RPMI7951 (cell line): ENCODE results near the gene TP73. TPM values are rescaled to one million over a fixed set of nuclear protein-coding genes. Genes with fewer than 3 reads are reported as not detected.

Source experiments
- DNase-seq: peaks from one replicate; pipeline ENCODE4 v3.0.0-alpha.2; 2012; ENCODE audit warnings: low read depth
- total RNA-seq: library from RNA; depleted of rRNA; stranded (reverse); fragments of >200 nt; shearing (Covaris generic); gene quantifications from 2 replicates; pipeline ENCODE4 v1.2.3, GENCODE V29; 2014; rRNA removed

The TP73 gene
- total RNA-seq: not detected in 2 replicates

DNA sequence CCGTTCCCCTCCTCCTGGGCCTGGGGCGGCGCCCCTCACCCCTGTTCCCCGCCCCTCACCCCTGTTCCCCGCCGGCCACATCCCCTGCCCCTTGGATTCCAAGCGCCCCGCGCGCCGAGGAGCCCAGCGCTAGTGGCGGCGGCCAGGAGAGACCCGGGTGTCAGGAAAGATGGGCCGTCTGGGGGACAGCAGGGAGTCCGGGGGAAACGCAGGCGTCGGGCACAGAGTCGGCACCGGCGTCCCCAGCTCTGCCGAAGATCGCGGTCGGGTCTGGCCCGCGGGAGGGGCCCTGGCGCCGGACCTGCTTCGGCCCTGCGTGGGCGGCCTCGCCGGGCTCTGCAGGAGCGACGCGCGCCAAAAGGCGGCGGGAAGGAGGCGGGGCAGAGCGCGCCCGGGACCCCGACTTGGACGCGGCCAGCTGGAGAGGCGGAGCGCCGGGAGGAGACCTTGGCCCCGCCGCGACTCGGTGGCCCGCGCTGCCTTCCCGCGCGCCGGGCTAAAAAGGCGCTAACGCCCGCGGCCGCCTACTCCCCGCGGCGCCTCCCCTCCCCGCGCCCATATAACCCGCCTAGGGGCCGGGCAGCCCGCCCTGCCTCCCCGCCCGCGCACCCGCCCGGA lies at the start of gene TP73:
TP73 (plus strand) TSS at position 587 of the 618 bp plus-strand sequence. CDS start 29,850 bp downstream, outside the sequence.
- DNase-seq: no peak

DNA sequence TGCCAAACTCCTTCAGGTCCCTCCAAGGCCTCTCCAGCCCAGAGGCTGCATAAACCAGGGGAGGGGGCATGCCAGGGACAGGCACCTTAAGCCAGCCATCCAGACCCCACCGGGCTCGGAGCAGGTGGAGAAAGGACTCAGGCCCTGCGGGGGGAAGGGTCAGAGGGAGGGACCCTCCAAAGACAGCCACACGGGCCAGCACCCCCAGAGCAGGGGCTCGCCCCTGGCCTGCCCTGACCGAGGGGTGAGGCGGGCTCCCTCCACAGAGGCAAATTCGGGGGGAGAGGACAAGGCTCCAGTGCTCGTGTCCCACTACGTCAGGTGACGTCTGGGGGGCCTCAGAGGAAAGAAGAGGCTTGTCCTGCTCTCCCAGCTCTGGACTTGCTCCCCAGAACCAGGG lies 49.2 kb upstream of the TP73 start:
- DNase-seq: no peak

DNA sequence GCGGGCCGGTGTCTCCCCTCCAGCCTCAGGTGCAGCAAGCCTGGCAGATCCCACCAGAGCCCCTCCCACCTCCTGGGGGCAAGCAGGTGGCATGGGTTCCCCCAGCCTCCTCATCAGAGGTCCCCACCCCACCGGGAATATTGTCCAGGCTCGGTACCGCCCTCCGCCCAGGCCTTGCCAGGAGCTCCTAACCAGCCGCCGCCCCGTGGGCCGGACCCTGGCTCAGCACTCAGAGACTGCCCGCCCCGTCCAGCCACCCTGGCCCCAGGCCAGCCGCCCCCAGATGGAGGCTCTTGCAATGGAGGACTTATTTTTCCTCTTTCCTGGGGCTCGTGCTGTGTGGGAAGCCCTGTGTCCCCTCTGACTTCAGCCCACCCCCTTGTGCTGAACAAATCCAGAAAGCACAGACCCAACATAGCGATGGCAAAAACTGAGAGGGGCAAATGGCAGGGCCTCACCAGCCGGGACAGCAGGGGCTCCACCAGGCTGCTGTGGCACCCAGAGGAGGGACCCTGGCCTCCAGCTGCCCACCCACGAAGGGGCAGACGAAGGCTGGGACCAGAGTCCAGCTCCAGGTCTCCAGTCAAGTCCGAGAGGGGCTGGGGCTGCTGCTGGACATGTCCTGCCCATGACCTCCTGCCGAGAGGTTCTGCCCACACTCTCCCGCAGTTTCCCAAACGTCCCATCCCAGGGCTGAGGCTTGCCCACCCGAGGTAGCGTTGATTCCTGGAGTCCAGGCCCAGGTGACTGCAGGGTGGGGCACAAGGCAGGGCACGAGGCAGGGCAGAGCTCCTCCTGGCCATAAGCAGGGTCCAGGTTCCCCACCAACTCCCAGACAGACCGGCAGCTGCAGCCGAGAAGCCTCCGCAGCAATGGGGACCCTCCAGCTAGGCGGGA lies 48.5 kb upstream of the TP73 start:
- no peak for DNase-seq

DNA sequence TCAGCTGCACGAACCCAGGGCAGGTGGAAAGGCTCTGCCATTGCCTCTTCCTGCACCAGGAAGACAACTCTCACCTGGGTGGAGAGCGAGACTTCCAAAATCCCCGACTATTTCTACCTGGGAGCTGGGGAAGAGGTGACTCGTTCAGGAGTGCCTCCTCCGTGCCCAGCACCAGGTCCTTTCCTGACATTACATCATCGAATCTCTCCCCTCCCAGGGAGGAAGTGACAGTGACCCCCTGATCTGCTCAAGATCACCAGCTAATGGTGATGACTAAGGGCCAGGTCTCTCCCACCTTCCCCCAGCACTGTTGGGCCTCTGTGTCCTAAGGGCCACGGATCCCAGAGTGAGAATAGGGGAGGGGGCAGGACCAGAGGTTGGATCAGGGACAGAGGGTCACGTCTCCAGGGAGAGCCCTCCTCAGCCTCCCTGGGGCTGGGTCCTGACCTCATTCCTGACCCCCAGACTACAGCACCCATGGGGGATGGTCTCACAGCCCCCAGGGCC lies 47.8 kb upstream of the TP73 start:
- no peak for DNase-seq

DNA sequence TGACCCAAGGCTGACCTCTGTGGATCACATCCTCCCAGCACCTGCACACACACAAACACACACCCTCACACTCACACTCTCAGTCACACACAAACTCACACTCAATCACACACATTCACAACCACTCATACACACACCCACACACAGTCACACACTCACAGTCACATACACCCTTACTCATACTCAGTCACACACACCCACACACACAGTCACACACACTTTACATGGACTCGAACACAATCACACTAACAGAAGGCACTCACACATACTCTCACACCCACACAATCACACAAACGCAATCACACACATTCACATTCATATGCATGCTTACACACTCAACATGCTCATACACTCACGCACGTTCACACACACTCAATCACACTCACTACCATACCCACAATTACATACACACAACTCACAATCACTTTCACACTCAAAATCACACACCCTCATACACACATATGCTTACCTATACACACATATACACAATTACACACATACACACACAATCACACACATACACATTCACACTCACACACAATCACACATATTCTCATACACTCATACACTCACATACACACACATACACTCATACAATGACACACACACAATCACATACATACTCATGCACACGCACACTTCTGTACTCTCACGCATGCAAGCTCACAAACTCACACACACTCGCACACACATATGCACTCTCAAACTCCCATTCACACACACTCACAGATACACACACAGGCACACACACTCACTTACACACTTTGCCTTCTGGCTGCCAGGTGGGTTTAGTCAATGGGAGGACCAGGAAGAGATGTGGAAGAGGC lies 47.1 kb upstream of the TP73 start:
- no peak for DNase-seq

DNA sequence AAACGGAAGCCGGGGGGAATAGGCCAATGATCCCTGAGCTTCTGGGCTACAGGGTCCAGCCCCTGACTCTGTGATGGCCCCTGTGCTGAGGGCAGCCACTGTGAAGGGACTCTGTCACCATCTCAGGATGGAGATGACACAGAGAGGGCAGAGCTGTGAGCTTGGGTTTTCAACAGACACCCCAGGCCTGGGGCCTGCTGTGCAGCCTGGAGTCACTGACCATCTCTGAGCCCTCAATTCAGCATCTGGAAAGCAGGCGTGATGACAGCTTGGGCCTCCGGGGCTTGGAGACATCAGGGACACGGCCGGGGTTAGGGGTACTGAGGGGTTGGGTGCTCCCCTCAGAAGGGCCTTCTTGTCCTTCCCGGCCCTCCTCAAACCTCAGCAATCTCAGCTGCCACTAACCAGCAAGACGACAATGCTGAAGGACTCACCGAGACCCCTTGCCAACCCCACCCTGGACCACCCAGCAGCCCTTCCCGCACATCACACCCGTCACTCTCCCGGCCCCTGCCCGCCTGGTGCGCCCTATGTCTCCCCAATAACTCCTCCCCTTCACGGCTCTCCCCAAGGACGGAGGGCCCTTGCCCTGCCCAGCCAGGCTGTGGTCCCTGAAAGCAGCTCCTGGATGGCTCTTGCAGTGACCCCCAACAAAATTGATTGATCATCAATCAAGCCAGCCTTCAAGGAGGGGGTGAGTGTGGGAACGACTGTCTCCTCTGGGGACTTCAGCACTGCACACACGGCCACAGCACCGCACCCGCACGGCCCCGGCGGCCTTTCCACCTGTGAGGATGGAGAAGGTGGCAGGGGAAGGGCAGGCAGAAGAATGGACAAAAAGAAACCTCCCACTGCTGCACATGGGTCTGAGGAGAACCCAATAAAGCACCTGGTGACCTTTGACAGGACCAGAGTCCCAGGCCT lies 45.3 kb upstream of the TP73 start:
- no peak for DNase-seq

DNA sequence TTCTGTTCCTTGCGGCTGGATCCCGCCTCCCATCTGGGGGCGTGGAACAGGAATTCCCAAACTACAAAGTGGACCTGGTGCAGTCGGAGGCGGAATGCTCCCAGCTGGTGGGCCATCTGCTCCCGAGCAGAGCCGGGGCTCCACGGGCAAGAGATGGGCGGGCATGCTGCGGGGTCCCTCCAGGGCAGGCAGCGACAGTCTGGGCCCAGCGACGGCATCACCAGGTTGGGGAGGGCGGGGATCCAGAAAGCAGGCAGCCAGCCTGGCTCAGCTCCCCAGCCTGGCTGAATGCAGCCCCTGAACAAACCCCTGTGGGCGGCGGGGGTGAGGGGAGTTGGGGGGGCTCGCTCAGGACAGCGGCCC lies 44.6 kb upstream of the TP73 start:
- no peak for DNase-seq

DNA sequence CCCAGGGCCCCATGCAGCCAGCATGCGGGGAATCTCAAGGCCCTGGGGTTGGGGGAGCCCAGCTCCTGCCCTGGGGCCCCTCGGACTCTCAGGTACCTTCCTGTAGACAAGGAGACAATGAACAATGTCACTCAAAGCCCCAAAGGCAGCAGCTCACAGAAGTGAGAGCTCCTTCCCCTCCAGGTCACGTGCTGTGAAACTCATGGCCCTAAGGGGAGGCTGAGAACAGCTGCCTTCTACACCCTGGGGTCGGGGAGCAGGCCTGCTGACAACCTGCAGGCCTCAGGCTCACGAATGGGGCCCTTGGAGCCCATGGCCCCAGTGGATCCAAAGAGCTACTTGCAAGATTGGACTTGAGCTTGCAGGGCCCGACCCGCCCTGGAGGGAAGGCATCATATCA lies 44.2 kb upstream of the TP73 start:
- no peak for DNase-seq

DNA sequence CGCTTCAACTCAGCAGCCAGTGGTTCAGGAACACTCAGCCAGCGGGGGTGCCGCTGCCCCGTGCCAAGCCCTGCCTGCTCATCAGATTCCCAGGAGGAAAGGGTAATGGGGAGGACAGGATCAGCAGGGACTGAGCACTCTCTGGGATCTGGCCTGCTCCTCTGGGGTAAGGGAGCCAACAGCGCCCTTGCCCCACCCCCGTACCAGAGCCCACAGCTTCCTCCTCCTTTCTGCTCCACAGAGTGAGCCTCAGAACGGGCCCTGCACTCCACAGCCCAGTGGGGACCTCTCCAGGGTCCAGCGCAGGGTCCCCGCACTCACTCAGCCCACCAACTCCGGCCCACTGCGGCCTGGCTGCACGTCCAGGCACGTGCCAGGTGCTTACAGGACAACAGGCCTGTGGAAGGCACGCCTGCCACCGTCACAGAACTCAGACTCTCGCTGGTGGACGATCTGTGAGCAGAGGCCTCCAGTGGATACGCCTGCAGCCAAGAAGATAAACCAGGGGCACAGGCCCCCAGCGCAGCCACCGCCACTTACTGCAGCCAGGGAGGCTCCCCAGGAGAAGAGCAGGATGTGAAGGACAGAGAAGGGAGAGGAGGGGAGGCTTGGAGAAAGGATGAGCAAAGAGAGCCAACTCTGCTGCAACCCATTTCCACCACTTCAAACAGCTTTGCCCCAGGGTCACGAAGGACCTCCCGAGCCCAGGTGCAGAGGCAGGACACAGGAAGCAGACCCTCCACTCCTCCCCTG lies 43.1 kb upstream of the TP73 start:
- DNase-seq: no peak

DNA sequence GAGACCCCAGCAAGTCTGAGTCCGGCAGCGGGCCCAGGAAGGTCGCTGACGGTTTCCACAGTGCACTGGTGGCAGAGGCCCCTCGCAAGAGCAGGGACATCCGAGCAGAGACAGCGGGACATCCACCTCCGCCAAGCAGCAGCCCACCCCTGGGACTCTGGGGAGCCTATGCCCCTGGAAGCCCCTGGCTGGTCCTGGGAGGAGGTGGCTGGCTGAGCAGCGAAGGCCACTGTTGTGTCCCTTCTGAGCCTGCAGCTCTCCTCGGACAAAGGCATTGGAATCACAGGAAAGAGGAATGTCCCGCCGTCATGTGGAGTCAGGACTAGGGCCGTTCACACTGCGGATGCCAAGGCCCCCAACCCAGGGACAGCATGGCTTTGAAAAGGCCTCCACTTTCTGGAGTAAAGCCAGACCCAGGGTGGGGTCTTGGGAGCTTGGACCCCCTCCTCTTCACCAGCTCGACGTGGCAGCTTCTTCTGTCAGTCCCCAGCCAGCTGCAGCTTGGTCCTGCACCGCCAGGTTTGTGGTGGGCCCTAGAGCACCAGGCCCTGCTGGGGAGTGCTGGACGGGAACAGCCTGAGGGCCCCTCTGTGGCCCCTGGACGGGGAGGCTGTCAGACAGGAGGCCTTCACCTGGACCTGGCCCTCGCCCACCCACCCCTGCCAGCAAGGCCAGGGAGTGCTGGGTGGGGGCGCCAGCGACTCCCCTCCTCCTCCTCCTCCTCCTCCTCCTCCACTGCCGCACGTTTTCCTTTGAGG lies 42.4 kb upstream of the TP73 start:
- DNase-seq: no peak

DNA sequence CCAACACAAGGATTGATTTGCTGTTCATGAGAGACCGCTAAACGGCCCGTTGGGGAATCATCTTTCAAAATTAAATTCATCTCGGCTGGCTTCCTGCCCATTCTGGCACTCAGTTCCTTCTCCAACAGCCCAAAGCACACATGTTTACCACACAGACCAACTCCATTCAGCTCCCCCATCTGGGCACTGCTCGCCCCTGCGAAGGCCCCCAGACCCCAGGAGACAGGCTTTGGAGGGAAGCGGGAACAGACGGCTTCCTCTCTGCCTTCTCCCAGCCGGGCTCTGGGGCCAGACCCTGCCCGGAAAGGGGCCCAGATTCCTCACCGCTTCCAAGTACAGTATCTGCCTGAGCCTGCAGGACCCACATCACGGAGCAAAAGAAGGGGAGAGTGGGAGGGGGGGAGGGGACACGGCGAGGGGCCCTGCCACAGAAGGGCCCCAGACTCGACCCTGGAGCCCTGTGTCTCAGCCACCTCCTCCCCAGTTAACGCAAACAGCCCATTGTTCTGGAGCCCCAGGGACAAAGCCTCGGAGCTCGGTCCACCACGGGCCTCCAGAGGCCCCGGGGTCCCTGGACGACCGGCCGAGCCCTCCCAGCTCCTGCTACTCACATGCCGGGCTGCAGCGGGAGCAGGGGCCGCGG lies 41.7 kb upstream of the TP73 start:
- DNase-seq: no peak

DNA sequence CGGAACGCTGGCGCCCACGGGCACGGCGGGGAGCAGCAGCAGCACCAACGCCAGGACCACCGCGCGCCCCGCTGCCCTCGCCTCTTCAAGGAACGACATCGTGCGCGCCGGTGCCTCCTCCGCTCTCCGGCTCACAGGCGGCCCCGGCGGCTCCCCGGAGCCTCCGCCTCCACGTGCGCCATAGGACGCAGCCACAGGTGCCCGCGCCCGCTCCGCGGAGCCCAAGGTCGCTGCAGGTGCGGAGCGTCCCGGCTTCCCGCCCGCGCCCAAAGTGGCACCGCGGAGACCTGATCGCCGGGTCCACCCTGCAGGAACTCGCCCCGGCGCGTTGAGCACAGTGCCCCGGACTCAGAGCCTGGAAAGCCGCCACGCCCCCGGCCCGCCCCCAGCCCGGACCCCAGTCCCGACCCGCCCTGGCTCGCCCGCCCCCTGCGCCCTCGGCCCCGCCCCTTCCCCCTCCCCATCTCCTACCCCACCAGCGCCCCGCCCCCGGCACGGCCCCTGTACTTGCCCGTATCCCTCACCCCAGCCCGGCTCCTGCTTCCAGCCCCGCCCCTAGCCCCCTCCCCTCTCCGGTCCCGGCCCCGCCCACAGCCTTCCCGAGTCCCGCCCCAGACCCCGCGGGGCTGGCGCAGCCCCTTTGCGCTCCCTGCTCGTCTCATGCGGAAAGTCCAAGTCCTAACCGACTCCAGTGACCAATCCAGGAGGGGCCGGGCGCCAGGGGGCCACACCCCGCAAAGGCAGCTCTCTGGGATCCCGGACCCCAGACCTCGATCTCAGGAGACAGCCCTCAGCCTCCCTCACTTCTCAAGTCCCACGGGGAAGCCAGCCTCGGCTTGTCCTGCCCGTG lies 40.9 kb upstream of the TP73 start, which contains the start of gene MEGF6:
MEGF6 (minus strand) TSS at position 339 of the 850 bp plus-strand sequence; CDS start at position 99, 240 bp downstream.
- DNase-seq: no peak

DNA sequence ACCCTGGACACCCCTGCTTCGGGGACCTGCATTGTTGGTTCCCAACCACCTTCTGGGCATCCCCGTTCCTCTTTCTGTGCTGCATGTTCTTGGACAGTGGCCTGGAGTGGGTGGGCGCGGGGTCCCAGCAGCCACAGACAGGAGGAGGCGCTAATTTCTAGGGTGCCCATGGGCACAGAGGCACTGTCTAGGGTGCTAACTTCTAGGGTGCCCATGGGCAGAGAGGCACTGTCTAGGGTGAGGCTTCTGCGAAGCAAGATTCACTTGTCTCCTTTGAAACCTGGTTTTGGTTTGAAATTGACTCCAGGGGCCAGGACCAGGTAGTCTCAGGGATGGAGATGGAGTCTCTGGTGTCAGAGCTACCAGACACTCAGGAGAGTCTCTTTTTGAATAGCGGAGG lies 40.2 kb upstream of the TP73 start:
- DNase-seq: no peak

DNA sequence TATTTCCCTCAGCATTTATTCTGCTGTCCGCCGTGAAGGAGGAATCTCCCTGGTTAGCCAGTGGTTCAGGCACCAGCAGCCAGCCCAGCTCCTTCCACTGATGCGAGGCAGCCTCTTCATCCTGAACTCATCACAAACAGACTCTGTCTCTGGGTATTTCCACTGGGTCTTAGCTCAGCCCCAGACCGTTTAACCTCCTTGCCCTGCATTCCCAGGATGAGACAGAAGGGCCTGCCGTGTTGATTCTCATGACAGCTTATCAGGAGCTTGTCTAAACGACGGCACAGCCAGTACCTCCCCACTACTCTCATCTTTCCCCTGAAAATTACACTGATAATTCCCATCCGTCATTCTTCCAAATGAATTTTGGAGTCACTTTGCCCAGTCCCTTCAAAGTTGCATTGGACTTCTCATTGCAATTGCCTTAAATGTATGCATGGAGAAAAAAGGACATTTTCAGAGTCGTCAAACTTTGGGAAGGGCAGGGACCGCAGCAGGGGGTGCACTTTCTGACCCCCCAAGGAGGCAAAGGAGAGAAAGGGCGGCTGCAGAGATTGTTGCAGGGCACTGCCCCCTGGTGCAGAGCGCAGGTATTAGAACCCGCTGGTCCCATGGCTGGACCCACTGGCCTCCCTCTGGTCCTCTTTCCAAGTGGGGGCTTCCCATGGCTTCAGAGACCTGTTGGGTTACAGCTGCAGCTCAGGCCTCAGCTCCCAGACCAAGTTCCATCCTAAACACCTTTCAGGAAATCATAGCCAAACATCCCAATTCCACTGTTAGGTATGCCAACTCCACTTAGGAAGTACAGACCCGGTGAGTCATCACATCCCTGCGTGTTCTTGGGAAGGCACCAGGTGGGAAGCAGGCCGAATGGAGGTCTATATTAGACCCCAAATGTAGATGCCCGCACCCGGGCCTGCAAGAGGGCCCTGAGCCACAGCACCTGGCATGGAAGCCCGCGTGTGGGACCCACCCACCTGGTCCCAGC lies 37.3 kb upstream of the TP73 start:
- no peak for DNase-seq

DNA sequence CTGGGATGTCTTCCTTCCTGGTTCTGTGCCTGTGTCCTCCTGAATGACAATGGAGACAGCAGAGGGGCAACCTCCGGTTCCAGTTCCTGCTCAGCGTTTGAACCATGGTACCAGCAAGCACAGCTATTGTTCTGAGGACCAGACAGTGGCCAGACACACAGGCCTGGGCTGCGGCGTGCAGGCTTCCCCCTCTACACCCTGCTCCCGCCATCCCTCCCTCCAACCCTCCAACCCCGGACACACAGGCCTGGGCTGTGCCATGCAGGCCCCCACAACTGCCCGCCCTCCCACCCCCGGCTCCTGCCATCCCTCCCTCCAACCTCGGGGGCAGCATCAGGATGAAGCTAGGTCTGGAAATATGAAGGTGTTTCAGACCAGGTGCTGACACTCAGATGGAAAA lies 35.5 kb upstream of the TP73 start:
- DNase-seq: no peak

DNA sequence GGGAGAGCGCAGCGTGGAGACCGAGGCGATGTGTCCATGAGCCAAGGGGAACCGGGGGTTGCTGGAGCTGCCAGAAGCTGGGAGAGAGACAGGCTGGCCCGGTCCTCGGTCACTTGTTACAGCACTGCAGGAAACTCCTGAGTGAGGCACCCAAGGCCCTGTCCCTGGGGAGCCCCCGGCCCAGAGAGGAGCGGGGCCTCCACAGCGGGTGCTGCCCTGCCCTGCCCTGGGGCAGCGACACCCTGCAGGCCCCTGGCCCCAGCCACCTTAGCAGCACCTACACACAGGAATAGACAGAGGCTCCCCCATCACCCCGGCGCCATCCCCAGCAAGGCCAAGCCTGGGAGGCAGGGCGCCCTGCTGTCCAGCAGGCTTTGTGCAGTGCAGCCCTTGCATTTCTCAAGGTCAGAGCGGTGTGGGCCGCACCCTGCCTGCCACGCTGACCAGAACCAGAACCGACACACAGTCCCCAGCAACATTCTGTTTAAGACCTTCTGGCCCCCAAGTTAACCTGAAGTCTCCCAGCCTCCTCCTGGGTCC lies 34.4 kb upstream of the TP73 start:
- no peak for DNase-seq

DNA sequence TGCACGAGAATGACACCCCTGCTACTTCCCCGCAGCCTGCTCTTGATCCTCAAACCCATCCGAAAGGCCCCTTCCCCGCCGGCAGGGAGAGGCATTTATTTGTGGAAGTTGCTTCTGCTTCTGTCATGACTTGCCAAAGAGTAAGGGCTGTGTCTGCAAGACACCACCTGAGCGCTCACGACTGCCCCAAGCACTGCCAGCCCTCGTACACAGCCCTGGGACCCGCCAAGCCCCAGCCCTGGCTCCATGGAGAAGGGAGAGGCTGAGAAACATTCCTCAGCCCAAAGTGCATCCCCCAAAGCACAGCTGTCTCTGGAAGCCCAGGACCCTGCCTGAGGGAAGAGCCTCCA lies 33.8 kb upstream of the TP73 start:
- no peak for DNase-seq
